ENCODE results near the gene LRMDA. TPM values are rescaled to one million over a fixed set of nuclear protein-coding genes. Genes with fewer than 3 reads are reported as not detected.

Gene LRMDA
- total and polyA plus RNA-seq, 2 donors (not counting 3 experiments of a cell fraction or from before 2014, with no cell fraction given), result 9.7 to 18.0 TPM

GRCh38 chr10:75432176-75432575 is 752 bp downstream of the LRMDA start:
- H3K27ac ChIP-seq (ENCODE audit: insufficient read depth, low read depth, low read length), result no peak overlapping the region
- no peak overlapping the region for H3K9ac ChIP-seq (replicated peaks; ENCODE audit: extremely low read depth, insufficient read depth, low read length)
- H3K9me3 ChIP-seq (replicated peaks; ENCODE audit: control insufficient read depth, insufficient read depth, low read length), result no peaks in the 10 kb centered on the region
- no peak overlapping the region for H3K4me3 ChIP-seq (replicated peaks in 1 of 3; ENCODE audit: insufficient read depth in 1 of 3, low read depth in 1 of 3, low read length in 3 of 3)
- no peaks in the 10 kb centered on the region for H3K9me1 ChIP-seq (replicated peaks; ENCODE audit: control insufficient read depth, extremely low read depth, insufficient read depth, low read length)
- no TSS peak for BruUV-seq (replicated peaks)
- H3K36me3 ChIP-seq (ENCODE audit: control insufficient read depth in 2 of 2, extremely low read depth in 1 of 2, insufficient read depth in 2 of 2, low read length in 2 of 2), result no peaks in the 10 kb centered on the region
- TF ChIP-seq EZH2 (IDR thresholded peaks at IDR 0.05; ENCODE audit: borderline replicate concordance, low read depth, low read length, severe bottlenecking) (peak; percentile 46), POLR2A (IDR thresholded peaks at IDR 0.05; ENCODE audit: low read depth, low read length) (no peak), MYC (IDR thresholded peaks at IDR 0.05; ENCODE audit: low read depth, low read length) (no peak)
- TF ChIP-seq, protein P1, sequence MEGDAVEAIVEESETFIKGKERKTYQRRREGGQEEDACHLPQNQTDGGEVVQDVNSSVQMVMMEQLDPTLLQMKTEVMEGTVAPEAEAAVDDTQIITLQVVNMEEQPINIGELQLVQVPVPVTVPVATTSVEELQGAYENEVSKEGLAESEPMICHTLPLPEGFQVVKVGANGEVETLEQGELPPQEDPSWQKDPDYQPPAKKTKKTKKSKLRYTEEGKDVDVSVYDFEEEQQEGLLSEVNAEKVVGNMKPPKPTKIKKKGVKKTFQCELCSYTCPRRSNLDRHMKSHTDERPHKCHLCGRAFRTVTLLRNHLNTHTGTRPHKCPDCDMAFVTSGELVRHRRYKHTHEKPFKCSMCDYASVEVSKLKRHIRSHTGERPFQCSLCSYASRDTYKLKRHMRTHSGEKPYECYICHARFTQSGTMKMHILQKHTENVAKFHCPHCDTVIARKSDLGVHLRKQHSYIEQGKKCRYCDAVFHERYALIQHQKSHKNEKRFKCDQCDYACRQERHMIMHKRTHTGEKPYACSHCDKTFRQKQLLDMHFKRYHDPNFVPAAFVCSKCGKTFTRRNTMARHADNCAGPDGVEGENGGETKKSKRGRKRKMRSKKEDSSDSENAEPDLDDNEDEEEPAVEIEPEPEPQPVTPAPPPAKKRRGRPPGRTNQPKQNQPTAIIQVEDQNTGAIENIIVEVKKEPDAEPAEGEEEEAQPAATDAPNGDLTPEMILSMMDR (IDR thresholded peaks at IDR 0.05; ENCODE audit: extremely low read depth in 1 of 2, insufficient read depth in 1 of 2, low read depth in 1 of 2, low read length in 2 of 2), result no peak
- peaks cover 28% of the 10 kb centered on the region for H3K4me1 ChIP-seq (ENCODE audit: control insufficient read depth, extremely low read depth, insufficient read depth, low read length)
- no peaks in the 10 kb centered on the region for H4K20me1 ChIP-seq (replicated peaks; ENCODE audit: control insufficient read depth, extremely low read depth, insufficient read depth, low read length)
- POLR2A ChIA-PET, result no interaction called here
- H2AFZ ChIP-seq (ENCODE audit: low read depth, low read length), result no peak overlapping the region
- CTCF ChIA-PET, result interaction anchor here (1.7 kb wide), 1 partner anchor 33 kb away, joined by 3 read pairs; no protein-coding TSS in a partner anchor
- dilution Hi-C loops (cut with MboI; ENCODE audit: extremely low pct_ligation_motif_present, low sequenced_read_pairs) (no loop called here), intact Hi-C loops (cut with micrococcal nuclease) (no loop called here)
- H3K27me3 ChIP-seq (ENCODE audit: control insufficient read depth in 2 of 2, insufficient read depth in 2 of 2, low read length in 2 of 2), result peaks cover 0 to 4% of the 10 kb centered on the region in 2 experiments
- no peak for FAIRE-seq
- H3K79me2 ChIP-seq (ENCODE audit: control insufficient read depth, insufficient read depth, low read length), result no peaks in the 10 kb centered on the region
- H3K4me2 ChIP-seq (ENCODE audit: insufficient read depth, low read length), result no peak overlapping the region
- DNase-seq (ENCODE audit: low read depth, low spot score), result no peak

DNA sequence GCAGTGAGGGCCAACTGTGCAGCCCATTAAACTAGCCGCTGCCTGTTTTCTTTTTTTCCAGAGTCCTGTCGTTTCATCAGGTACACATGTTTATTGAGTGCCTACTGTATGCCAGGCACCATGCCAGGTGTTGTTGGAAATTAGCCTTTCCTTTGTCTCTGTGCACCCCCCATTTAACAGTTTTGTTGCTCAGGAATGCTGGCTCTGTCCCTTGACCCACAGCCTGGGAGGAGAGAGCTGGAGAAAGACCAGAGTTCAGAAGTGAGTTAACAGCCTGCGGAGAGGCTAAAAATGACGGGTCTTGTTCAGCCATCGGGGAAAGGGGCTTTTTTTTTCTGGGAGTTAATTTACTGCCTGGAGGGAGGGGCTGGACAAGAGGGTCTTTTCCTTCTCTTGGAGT is 1.3 kb downstream of the LRMDA start:
- dilution Hi-C loops (cut with MboI; ENCODE audit: extremely low pct_ligation_motif_present, low sequenced_read_pairs), result no loop called here
- Histone ChIP-seq H3K4me2 (ENCODE audit: insufficient read depth, low read length) (no peak overlapping the region), H3K9me3 (replicated peaks; ENCODE audit: control insufficient read depth, insufficient read depth, low read length) (no peaks in the 10 kb centered on the region), H2AFZ (ENCODE audit: low read depth, low read length) (no peak overlapping the region), H3K9me1 (replicated peaks; ENCODE audit: control insufficient read depth, extremely low read depth, insufficient read depth, low read length) (no peaks in the 10 kb centered on the region), H4K20me1 (replicated peaks; ENCODE audit: control insufficient read depth, extremely low read depth, insufficient read depth, low read length) (no peaks in the 10 kb centered on the region), H3K79me2 (ENCODE audit: control insufficient read depth, insufficient read depth, low read length) (no peaks in the 10 kb centered on the region), H3K4me1 (ENCODE audit: control insufficient read depth, extremely low read depth, insufficient read depth, low read length) (peaks cover 27% of the 10 kb centered on the region), H3K27me3 (ENCODE audit: control insufficient read depth in 2 of 2, insufficient read depth in 2 of 2, low read length in 2 of 2) (peaks cover 0 to 4% of the 10 kb centered on the region in 2 experiments), H3K36me3 (ENCODE audit: control insufficient read depth in 2 of 2, extremely low read depth in 1 of 2, insufficient read depth in 2 of 2, low read length in 2 of 2) (no peaks in the 10 kb centered on the region), H3K27ac (ENCODE audit: insufficient read depth, low read depth, low read length) (no peak overlapping the region), H3K9ac (replicated peaks; ENCODE audit: extremely low read depth, insufficient read depth, low read length) (no peak overlapping the region), H3K4me3 (replicated peaks in 1 of 3; ENCODE audit: insufficient read depth in 1 of 3, low read depth in 1 of 3, low read length in 3 of 3) (no peak overlapping the region)
- CTCF ChIA-PET, result interaction anchor here (1.7 kb wide), 1 partner anchor 33 kb away, joined by 3 read pairs; no protein-coding TSS in a partner anchor
- intact Hi-C loops (cut with micrococcal nuclease), result no loop called here
- no peak for TF ChIP-seq EZH2 (IDR thresholded peaks at IDR 0.05; ENCODE audit: borderline replicate concordance, low read depth, low read length, severe bottlenecking)
- TF ChIP-seq JUN (IDR thresholded peaks at IDR 0.05; ENCODE audit: borderline replicate concordance, insufficient read depth, insufficient read length, low read depth), result no peak
- no peak for TF ChIP-seq FOS (IDR thresholded peaks at IDR 0.05; ENCODE audit: borderline replicate concordance, insufficient read depth, low read length)
- TF ChIP-seq POLR2AphosphoS5 (IDR thresholded peaks at IDR 0.05; ENCODE audit: insufficient read depth, low read depth, low read length), result no peak
- FAIRE-seq (no peak), DNase-seq (ENCODE audit: low read depth, low spot score) (no peak)
- POLR2A ChIA-PET, result no interaction called here
- BruUV-seq (replicated peaks), result no TSS peak
